PC-9 (cell line): ENCODE data around the gene DDX56. TPM values are rescaled to one million over a fixed set of nuclear protein-coding genes. Genes with fewer than 3 reads are reported as not detected.

Source experiments
- BruUV-seq: library from RNA; stranded (reverse); fragments of 400-500 nt; replicated peaks from 2 replicates; lab custom pipeline; 2021; lab: Mats Ljungman, UMichigan
- CTCF ChIA-PET: fragments of 300-600 bp; sonication (Branson Sonifier 250); formaldehyde crosslinking; loops from one replicate; lab custom pipeline; 2022; ENCODE audit warnings: antibody characterized with exemption; lab: Charles Lee
- POLR2A ChIA-PET: fragments of 300-600 bp; sonication (Branson Sonifier 250); formaldehyde crosslinking; loops from one replicate; lab custom pipeline; 2022; ENCODE audit warnings: antibody characterized with exemption; ENCODE audit not compliant: unreplicated experiment; lab: Charles Lee
- DNase-seq, 2 experiments: peaks; one replicate each; pipeline versions ENCODE4 v3.0.0 to v3.0.0-alpha.2; 2015 to 2022; ENCODE audit warnings: mixed read lengths in 1 of 2
- H2AFZ ChIP-seq: fragments of 200-600 bp; sonication (generic); 2 replicates; pipeline ENCODE4 v1.8.1; 2017; ENCODE audit warnings: antibody characterized with exemption
- H3F3A ChIP-seq: fragments of 200-600 bp; sonication (generic); 2 replicates; pipeline ENCODE4 v1.8.1; 2017; ENCODE audit warnings: antibody characterized with exemption, mild to moderate bottlenecking, low read depth; ENCODE audit not compliant: insufficient read depth
- H3K27ac ChIP-seq: fragments of 200-600 bp; sonication (generic); 2 replicates; pipeline ENCODE4 v1.6.1; 2016; ENCODE audit warnings: mixed run types
- H3K27me3 ChIP-seq: fragments of 200-600 bp; sonication (generic); 2 replicates; pipeline ENCODE4 v1.6.1; 2016; ENCODE audit warnings: low read depth, mixed run types; ENCODE audit not compliant: insufficient read depth
- H3K36me3 ChIP-seq: fragments of 200-600 bp; sonication (generic); 2 replicates; pipeline ENCODE4 v1.6.1; 2016; ENCODE audit warnings: low read depth, mixed run types
- H3K4me1 ChIP-seq: fragments of 200-600 bp; sonication (generic); replicated peaks from 2 replicates; pipeline ENCODE4 v1.6.1; 2016; ENCODE audit warnings: mixed run types; ENCODE audit not compliant: insufficient read depth
- H3K4me2 ChIP-seq: fragments of 200-600 bp; sonication (generic); 2 replicates; pipeline ENCODE4 v1.6.1; 2017; ENCODE audit warnings: mixed run types
- H3K4me3 ChIP-seq: fragments of 200-600 bp; sonication (generic); 2 replicates; pipeline ENCODE4 v1.6.1; 2016; ENCODE audit warnings: mixed run types
- H3K79me2 ChIP-seq: fragments of 200-600 bp; sonication (generic); 2 replicates; pipeline ENCODE4 v1.6.1; 2017; ENCODE audit warnings: low read depth, mixed run types
- H3K9me2 ChIP-seq: fragments of 200-600 bp; sonication (generic); 2 replicates; pipeline ENCODE4 v1.8.1; 2017; ENCODE audit warnings: mild to moderate bottlenecking; ENCODE audit not compliant: insufficient read depth
- H3K9me3 ChIP-seq: fragments of 200-600 bp; sonication (generic); 2 replicates; pipeline ENCODE4 v1.8.1; 2016; ENCODE audit warnings: low read depth; ENCODE audit not compliant: insufficient read depth
- H4K20me1 ChIP-seq: fragments of 200-600 bp; sonication (generic); 2 replicates; pipeline ENCODE4 v1.8.1; 2017; ENCODE audit not compliant: insufficient read depth
- CTCF ChIP-seq: fragments of 200-600 bp; sonication (generic); conservative IDR thresholded peaks from 2 replicates; pipeline ENCODE4 v1.6.1; 2017; ENCODE audit warnings: mixed run types, antibody characterized with exemption, mild to moderate bottlenecking, moderate library complexity
- EZH2 ChIP-seq: fragments of 200-600 bp; sonication (generic); IDR thresholded peaks from 2 replicates; pipeline ENCODE4 v1.8.0; 2017; ENCODE audit warnings: antibody characterized with exemption, low read depth
- intact Hi-C: fragments of 100-400 bp; cut with micrococcal nuclease; formaldehyde crosslinking; loops from one replicate; pipeline ENCODE4 v1.10.0; 2022; ENCODE audit not compliant: unreplicated experiment
- total RNA-seq: library from RNA; stranded (reverse); gene quantifications from 2 replicates; pipeline ENCODE4 v1.2.3, GENCODE V29; 2021

The DDX56 gene
- total RNA-seq, 1 experiment from 2014 or later, result 113 TPM

- 0 out of 2 replicates have a peak, but pooled peaks cover 3% of the 10 kb centered on the region for H3K9me3 ChIP-seq
- H3K4me1 ChIP-seq, result peaks cover 61% of the 10 kb centered on the region
- H2AFZ ChIP-seq, result no peak overlapping the region
- BruUV-seq, result no TSS peak
- H3K27ac ChIP-seq, result peak overlapping the region; percentile 87
- DNase-seq, result peak in 1 of 2 experiments; percentile 27
- intact Hi-C loops, result no loop called here
- ChIA-PET POLR2A (interaction anchor here (0.6 kb wide), 1 partner anchor 1733 kb away, joined by 4 read pairs; no protein-coding TSS in a partner anchor), CTCF (no interaction called here)
- no peak overlapping the region for H3K4me3 ChIP-seq
- H4K20me1 ChIP-seq, result no peaks in the 10 kb centered on the region
- H3K27me3 ChIP-seq, result no peaks in the 10 kb centered on the region
- TF ChIP-seq CTCF (no peak), EZH2 (no peak)
- no peaks in the 10 kb centered on the region for H3K9me2 ChIP-seq
- peak overlapping the region; percentile 92 for H3K4me2 ChIP-seq
- H3F3A ChIP-seq, result peaks cover 40% of the 10 kb centered on the region
- peaks cover 92% of the 10 kb centered on the region for H3K79me2 ChIP-seq
- H3K36me3 ChIP-seq, result peaks cover 40% of the 10 kb centered on the region
Measured at GRCh38 chr7:44621750-44622103, 48.0 kb upstream of the DDX56 start.

GRCh38 chr7:44621034-44621749 lies 47.5 kb upstream of the DDX56 start:
- Histone ChIP-seq H3K27me3 (no peaks in the 10 kb centered on the region), H3F3A (peaks cover 40% of the 10 kb centered on the region), H3K79me2 (peaks cover 89% of the 10 kb centered on the region), H3K4me2 (peak overlapping the region; percentile 92), H3K4me1 (peaks cover 63% of the 10 kb centered on the region), H3K9me2 (no peaks in the 10 kb centered on the region), H3K4me3 (no peak overlapping the region), H4K20me1 (no peaks in the 10 kb centered on the region), H3K36me3 (peaks cover 40% of the 10 kb centered on the region), H3K27ac (peak overlapping the region; percentile 87), H3K9me3 (0 out of 2 replicates have a peak, but pooled peaks cover 3% of the 10 kb centered on the region), H2AFZ (no peak overlapping the region)
- POLR2A ChIA-PET, result interaction anchor here (0.6 kb wide), 3 partner anchors 15 to 1732 kb away, joined by 4 to 10 read pairs (median 8); no protein-coding TSS in a partner anchor
- BruUV-seq, result no TSS peak
- intact Hi-C loops, result no loop called here
- CTCF ChIA-PET, result no interaction called here
- DNase-seq, result peak; percentile 47 to 71
- TF ChIP-seq EZH2, result no peak
- no peak for TF ChIP-seq CTCF

GRCh38 chr7:44618753-44619152 lies 45.0 kb upstream of the DDX56 start:
- intact Hi-C loops, result loop anchor here (1.0 to 2.0 kb wide), 3 partner anchors 12 to 130 kb away; partner anchors contain the start of genes OGDH and ZMIZ2
- peak overlapping the region; percentile 87 for H3K27ac ChIP-seq
- H2AFZ ChIP-seq, result no peak overlapping the region
- no peaks in the 10 kb centered on the region for H3K27me3 ChIP-seq
- no peaks in the 10 kb centered on the region for H3K9me2 ChIP-seq
- BruUV-seq, result no TSS peak
- ChIA-PET POLR2A (interaction anchor here (0.7 to 1.0 kb wide), 3 partner anchors 12 to 229 kb away, joined by 3 to 10 read pairs (median 7); partner anchors contain the start of gene OGDH), CTCF (no interaction called here)
- TF ChIP-seq CTCF, result no peak
- TF ChIP-seq EZH2, result no peak
- H3K9me3 ChIP-seq, result 0 out of 2 replicates have a peak, but pooled peaks cover 3% of the 10 kb centered on the region
- peaks cover 57% of the 10 kb centered on the region for H3F3A ChIP-seq
- H3K4me2 ChIP-seq, result peak overlapping the region; percentile 92
- H3K4me3 ChIP-seq, result peak overlapping the region; percentile 52; the same call in 1 of the 2 replicates
- H3K79me2 ChIP-seq, result peaks cover 94% of the 10 kb centered on the region
- peaks cover 24% of the 10 kb centered on the region; the same call in 1 of the 2 replicates for H3K36me3 ChIP-seq
- no peaks in the 10 kb centered on the region for H4K20me1 ChIP-seq
- H3K4me1 ChIP-seq, result peaks cover 86% of the 10 kb centered on the region
- peak; percentile 93 to 99 for DNase-seq
